K562 (cell line): ENCODE measurements around the gene TNFAIP6. TPM values are rescaled to one million over a fixed set of nuclear protein-coding genes. Genes with fewer than 3 reads are reported as not detected.
A peak's percentile ranks its signal among the peaks of the same experiment; 100 is the strongest.

Experiments
- BRD4 ChIP-seq: fragments of 200-600 bp; sonication (generic); IDR thresholded peaks from 2 replicates; pipeline ENCODE4 v1.6.1; 2017; ENCODE audit warnings: inconsistent platforms
- E2F5 ChIP-seq: sonication (generic); formaldehyde crosslinking; IDR thresholded peaks from 2 replicates; pipeline ENCODE4 v1.8.0; 2022; ENCODE audit warnings: mild to moderate bottlenecking, missing genetic modification reagents
- ERF ChIP-seq: fragments of 450-650 bp; formaldehyde crosslinking; IDR thresholded peaks from 2 replicates; pipeline ENCODE4 v1.4.0; 2020; ENCODE audit warnings: mild to moderate bottlenecking, mixed read lengths
- GTF2A2 ChIP-seq: IDR thresholded peaks from 2 replicates; pipeline ENCODE4 v1.6.1; 2016; ENCODE audit warnings: mild to moderate bottlenecking, missing genetic modification characterization, missing compliant biosample characterization
- HDAC6 ChIP-seq: IDR thresholded peaks from 2 replicates; pipeline ENCODE4 v1.6.1; 2012; ENCODE audit warnings: low read depth, mild to moderate bottlenecking, control low read depth, inconsistent platforms, low read length, moderate library complexity
- HNRNPUL1 ChIP-seq: fragments of 200-400 bp; formaldehyde crosslinking; IDR thresholded peaks from 2 replicates; pipeline ENCODE4 v1.6.1; 2017; ENCODE audit warnings: low read length
- LARP7 ChIP-seq: fragments of 450-650 bp; IDR thresholded peaks from 2 replicates; pipeline ENCODE4 v1.6.1; 2016
- MEIS2 ChIP-seq: fragments of 450-650 bp; IDR thresholded peaks from 2 replicates; pipeline ENCODE4 v1.6.1; 2014; ENCODE audit warnings: mild to moderate bottlenecking; ENCODE audit not compliant: partially characterized antibody
- SLC30A9 ChIP-seq: fragments of 250-450 bp; sonication (Bioruptor Pico); IDR thresholded peaks from 2 replicates; pipeline ENCODE4 v1.8.0; 2022; ENCODE audit warnings: mild to moderate bottlenecking, moderate library complexity
- SP1 ChIP-seq: sonication (generic); formaldehyde crosslinking; IDR thresholded peaks from 2 replicates; pipeline ENCODE4 v1.8.1; 2022; ENCODE audit warnings: mild to moderate bottlenecking, missing genetic modification reagents
- U2AF2 ChIP-seq: fragments of 200-400 bp; formaldehyde crosslinking; optimal IDR thresholded peaks from 2 replicates; pipeline ENCODE3; 2017; ENCODE audit warnings: low read depth, mild to moderate bottlenecking, low read length
- ZBTB7A ChIP-seq: IDR thresholded peaks from 2 replicates; pipeline ENCODE4 v1.6.1; 2011; ENCODE audit warnings: low read depth, mild to moderate bottlenecking, low read length, moderate library complexity, borderline replicate concordance; ENCODE audit not compliant: control insufficient read depth
- ZNF133 ChIP-seq: fragments of 250-450 bp; sonication (Bioruptor Pico); IDR thresholded peaks from 2 replicates; pipeline ENCODE4 v1.4.0; 2020; ENCODE audit warnings: mild to moderate bottlenecking
- ZNF134 ChIP-seq: fragments of 250-450 bp; sonication (Bioruptor Pico); conservative IDR thresholded peaks from 2 replicates; pipeline ENCODE4 v1.4.0; 2020
- ZNF146 ChIP-seq: IDR thresholded peaks from one replicate; pipeline ENCODE4 v1.6.1; 2018; ENCODE audit warnings: missing compliant biosample characterization; ENCODE audit not compliant: unreplicated experiment
- ZNF707 ChIP-seq: fragments of 250-450 bp; sonication (Bioruptor Pico); conservative IDR thresholded peaks from 2 replicates; pipeline ENCODE4 v1.8.0; 2022; ENCODE audit warnings: inconsistent platforms, mild to moderate bottlenecking, moderate library complexity
- ZNF740 ChIP-seq, 3 experiments: fragments of 200-800 bp in 1 of 3; sonication (Bioruptor generic) in 1 of 3; sonication (generic) in 1 of 3; formaldehyde crosslinking in 1 of 3; IDR thresholded peaks; 2 replicates each; pipeline versions ENCODE4 v1.6.1 to v1.8.0; 2016 to 2022; ENCODE audit warnings: mild to moderate bottlenecking in 2 of 3, missing compliant biosample characterization in 2 of 3, missing genetic modification characterization in 2 of 3, missing genetic modification reagents in 1 of 3
- ZNF764 ChIP-seq: fragments of 250-450 bp; sonication (Bioruptor Pico); IDR thresholded peaks from 2 replicates; pipeline ENCODE4 v1.4.0; 2020; ENCODE audit warnings: low read depth, mild to moderate bottlenecking, moderate library complexity
- polyA plus RNA-seq, 8 experiments: library from polyadenylated mRNA; depleted of rRNA in 4 of 8; stranded (reverse) in 5 of 8; unstranded in 3 of 8; fragments of >200 nt; fragmentation: Nextera tagmentation in 2 of 8; fragmentation: Illumina TruSeq in 1 of 8; extraction: Ambion mirVana in 2 of 8; extraction: Trizol in 1 of 8; gene quantifications; 2 replicates each; pipeline versions ENCODE4 v1.2.1 to v1.2.3, GENCODE V29; 2011 to 2014; ENCODE audit warnings: inconsistent platforms in 1 of 8, missing spikeins in 1 of 8
- total RNA-seq, 7 experiments: library from RNA; depleted of rRNA in 6 of 7; stranded (reverse); fragments of >200 nt in 6 of 7; fragmentation: Illumina TruSeq in 2 of 7; extraction: Trizol in 2 of 7; gene quantifications; 2 replicates each; pipeline versions ENCODE4 v1.2.1 to v1.2.3, GENCODE V29; 2011 to 2021; ENCODE audit warnings: low replicate concordance in 1 of 7
- TF ChIP-seq, protein P1 (sequence below): fragments of 250-450 bp; sonication (Bioruptor Pico); IDR thresholded peaks from 2 replicates; pipeline ENCODE4 v1.5.0; 2022; ENCODE audit warnings: mild to moderate bottlenecking
- TF ChIP-seq, protein P2 (sequence below): sonication (generic); formaldehyde crosslinking; IDR thresholded peaks from 2 replicates; pipeline ENCODE4 v1.8.0; 2023; ENCODE audit warnings: mild to moderate bottlenecking, missing genetic modification reagents

TNFAIP6 gene
- total and polyA plus RNA-seq, 9 of the 15 experiments (the other 6 are each of a cell fraction or from before 2014, with no cell fraction given): 0.07 to 0.28 (median 0.08) TPM; not detected in 6

GRCh38 chr2:151409601-151410484 lies 52.5 kb downstream of the TNFAIP6 start, which contains the start of gene RIF1 (continued):
- TF ChIP-seq ZNF134 (CRISPR knock-in tag): no peak
- TF ChIP-seq ERF (CRISPR knock-in tag): no peak
- peak; percentile 40; the same call in 1 of the 2 replicates for TF ChIP-seq GTF2A2 (tag)
- TF ChIP-seq, protein P1, sequence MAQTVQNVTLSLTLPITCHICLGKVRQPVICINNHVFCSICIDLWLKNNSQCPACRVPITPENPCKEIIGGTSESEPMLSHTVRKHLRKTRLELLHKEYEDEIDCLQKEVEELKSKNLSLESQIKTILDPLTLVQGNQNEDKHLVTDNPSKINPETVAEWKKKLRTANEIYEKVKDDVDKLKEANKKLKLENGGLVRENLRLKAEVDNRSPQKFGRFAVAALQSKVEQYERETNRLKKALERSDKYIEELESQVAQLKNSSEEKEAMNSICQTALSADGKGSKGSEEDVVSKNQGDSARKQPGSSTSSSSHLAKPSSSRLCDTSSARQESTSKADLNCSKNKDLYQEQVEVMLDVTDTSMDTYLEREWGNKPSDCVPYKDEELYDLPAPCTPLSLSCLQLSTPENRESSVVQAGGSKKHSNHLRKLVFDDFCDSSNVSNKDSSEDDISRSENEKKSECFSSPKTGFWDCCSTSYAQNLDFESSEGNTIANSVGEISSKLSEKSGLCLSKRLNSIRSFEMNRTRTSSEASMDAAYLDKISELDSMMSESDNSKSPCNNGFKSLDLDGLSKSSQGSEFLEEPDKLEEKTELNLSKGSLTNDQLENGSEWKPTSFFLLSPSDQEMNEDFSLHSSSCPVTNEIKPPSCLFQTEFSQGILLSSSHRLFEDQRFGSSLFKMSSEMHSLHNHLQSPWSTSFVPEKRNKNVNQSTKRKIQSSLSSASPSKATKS (CRISPR knock-in tag): no peak
- TF ChIP-seq U2AF2: no peak
- no peak for TF ChIP-seq ZNF764 (CRISPR knock-in tag)
- peak; percentile 90 for TF ChIP-seq BRD4
- no peak for TF ChIP-seq SLC30A9
- TF ChIP-seq MEIS2: peak; percentile 19
- TF ChIP-seq ZNF740 (CRISPR knock-in tag; IDR thresholded peaks at IDR 0.05): no peak
- no peak for TF ChIP-seq ZNF740 (tag; IDR thresholded peaks at IDR 0.05)
- TF ChIP-seq ZNF146 (CRISPR knock-in tag): no peak
- TF ChIP-seq LARP7: peak; percentile 7; the same call in 1 of the 2 replicates
- peak; percentile 100 for TF ChIP-seq SP1
- TF ChIP-seq ZNF707 (CRISPR knock-in tag): no peak
- peak; percentile 82; the same call in 1 of the 2 replicates for TF ChIP-seq E2F5
- TF ChIP-seq, protein P2, sequence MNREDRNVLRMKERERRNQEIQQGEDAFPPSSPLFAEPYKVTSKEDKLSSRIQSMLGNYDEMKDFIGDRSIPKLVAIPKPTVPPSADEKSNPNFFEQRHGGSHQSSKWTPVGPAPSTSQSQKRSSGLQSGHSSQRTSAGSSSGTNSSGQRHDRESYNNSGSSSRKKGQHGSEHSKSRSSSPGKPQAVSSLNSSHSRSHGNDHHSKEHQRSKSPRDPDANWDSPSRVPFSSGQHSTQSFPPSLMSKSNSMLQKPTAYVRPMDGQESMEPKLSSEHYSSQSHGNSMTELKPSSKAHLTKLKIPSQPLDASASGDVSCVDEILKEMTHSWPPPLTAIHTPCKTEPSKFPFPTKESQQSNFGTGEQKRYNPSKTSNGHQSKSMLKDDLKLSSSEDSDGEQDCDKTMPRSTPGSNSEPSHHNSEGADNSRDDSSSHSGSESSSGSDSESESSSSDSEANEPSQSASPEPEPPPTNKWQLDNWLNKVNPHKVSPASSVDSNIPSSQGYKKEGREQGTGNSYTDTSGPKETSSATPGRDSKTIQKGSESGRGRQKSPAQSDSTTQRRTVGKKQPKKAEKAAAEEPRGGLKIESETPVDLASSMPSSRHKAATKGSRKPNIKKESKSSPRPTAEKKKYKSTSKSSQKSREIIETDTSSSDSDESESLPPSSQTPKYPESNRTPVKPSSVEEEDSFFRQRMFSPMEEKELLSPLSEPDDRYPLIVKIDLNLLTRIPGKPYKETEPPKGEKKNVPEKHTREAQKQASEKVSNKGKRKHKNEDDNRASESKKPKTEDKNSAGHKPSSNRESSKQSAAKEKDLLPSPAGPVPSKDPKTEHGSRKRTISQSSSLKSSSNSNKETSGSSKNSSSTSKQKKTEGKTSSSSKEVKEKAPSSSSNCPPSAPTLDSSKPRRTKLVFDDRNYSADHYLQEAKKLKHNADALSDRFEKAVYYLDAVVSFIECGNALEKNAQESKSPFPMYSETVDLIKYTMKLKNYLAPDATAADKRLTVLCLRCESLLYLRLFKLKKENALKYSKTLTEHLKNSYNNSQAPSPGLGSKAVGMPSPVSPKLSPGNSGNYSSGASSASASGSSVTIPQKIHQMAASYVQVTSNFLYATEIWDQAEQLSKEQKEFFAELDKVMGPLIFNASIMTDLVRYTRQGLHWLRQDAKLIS (CRISPR knock-in tag): peak; percentile 98
- no peak for TF ChIP-seq ZNF133 (CRISPR knock-in tag)
- no peak for TF ChIP-seq HNRNPUL1
- TF ChIP-seq ZBTB7A: no peak; the same call in 1 of the 2 replicates
- TF ChIP-seq HDAC6: no peak
